Breast epithelium (tissue), 3 donors: Measurements from ENCODE around the gene GALNT7.

Source experiments
- CTCF ChIP-seq, 3 donors: fragments of 450-650 bp; IDR thresholded peaks; one replicate each; pipeline ENCODE4 v1.5.1; 2016 to 2017; ENCODE audit warnings: antibody characterized with exemption in 3 of 3, mild to moderate bottlenecking in 3 of 3, moderate library complexity in 3 of 3
- POLR2A ChIP-seq: fragments of 450-650 bp; IDR thresholded peaks from one replicate; pipeline ENCODE4 v1.6.1; 2016; ENCODE audit warnings: antibody characterized with exemption, mild to moderate bottlenecking, moderate library complexity
- POLR2AphosphoS5 ChIP-seq, 3 donors: sonication (generic); formaldehyde crosslinking; IDR thresholded peaks; one replicate each; pipeline ENCODE4 v1.6.1; 2017; ENCODE audit warnings: antibody characterized with exemption in 3 of 3

GRCh38 chr4:173273941-173274340 lies 105.3 kb downstream of the GALNT7 start:
- no peak for TF ChIP-seq CTCF (IDR thresholded peaks at IDR 0.05)
- TF ChIP-seq POLR2A: no peak
- no peak for TF ChIP-seq POLR2AphosphoS5 (IDR thresholded peaks at IDR 0.05)
